Activated T-helper 1 cell treated with anti-CD3 and anti-CD28 coated beads, Interleukin-12 subunit alpha, Interleukin-12 subunit beta, Interleukin-2, Interleukin-4 antibody, amounts not matched to agents 30 ng/mL and 10 ng/mL and 1 ng/mL, durations not matched to agents 14 hours and 24 hours and 36 hours (primary cell): ENCODE results near the gene PLBD2. TPM values are rescaled to one million over a fixed set of nuclear protein-coding genes. Genes with fewer than 3 reads are reported as not detected.

Source experiments
- DNase-seq: peaks from one replicate; pipeline ENCODE4 v3.0.0; 2021; ENCODE audit warnings: low spot score
- H3K27ac Mint-ChIP-seq: one replicate; pipeline ENCODE4 v1.8.0; 2021; ENCODE audit warnings: mild to moderate bottlenecking, mixed read lengths
- H3K27me3 Mint-ChIP-seq: one replicate; pipeline ENCODE4 v1.8.0; 2022; ENCODE audit warnings: mild to moderate bottlenecking, moderate library complexity, mixed read lengths; ENCODE audit not compliant: insufficient read depth
- H3K36me3 Mint-ChIP-seq: one replicate; pipeline ENCODE4 v1.8.0; 2021; ENCODE audit warnings: low read depth, mixed read lengths
- H3K4me1 Mint-ChIP-seq: one replicate; pipeline ENCODE4 v1.8.0; 2021; ENCODE audit warnings: low read depth, mixed read lengths
- H3K4me3 Mint-ChIP-seq: one replicate; pipeline ENCODE4 v1.8.0; 2021; ENCODE audit warnings: mild to moderate bottlenecking, moderate library complexity, mixed read lengths
- H3K9me3 Mint-ChIP-seq: one replicate; pipeline ENCODE4 v1.8.0; 2021; ENCODE audit warnings: mixed read lengths
- intact Hi-C: fragments of 100-400 bp; cut with micrococcal nuclease; formaldehyde crosslinking; loops from one replicate; pipeline ENCODE4 v1.15.1; 2024
- total RNA-seq: library from RNA; stranded (reverse); gene quantifications from 2 replicates; pipeline ENCODE4 v1.2.3, GENCODE V29; 2022

PLBD2 gene, protein sequence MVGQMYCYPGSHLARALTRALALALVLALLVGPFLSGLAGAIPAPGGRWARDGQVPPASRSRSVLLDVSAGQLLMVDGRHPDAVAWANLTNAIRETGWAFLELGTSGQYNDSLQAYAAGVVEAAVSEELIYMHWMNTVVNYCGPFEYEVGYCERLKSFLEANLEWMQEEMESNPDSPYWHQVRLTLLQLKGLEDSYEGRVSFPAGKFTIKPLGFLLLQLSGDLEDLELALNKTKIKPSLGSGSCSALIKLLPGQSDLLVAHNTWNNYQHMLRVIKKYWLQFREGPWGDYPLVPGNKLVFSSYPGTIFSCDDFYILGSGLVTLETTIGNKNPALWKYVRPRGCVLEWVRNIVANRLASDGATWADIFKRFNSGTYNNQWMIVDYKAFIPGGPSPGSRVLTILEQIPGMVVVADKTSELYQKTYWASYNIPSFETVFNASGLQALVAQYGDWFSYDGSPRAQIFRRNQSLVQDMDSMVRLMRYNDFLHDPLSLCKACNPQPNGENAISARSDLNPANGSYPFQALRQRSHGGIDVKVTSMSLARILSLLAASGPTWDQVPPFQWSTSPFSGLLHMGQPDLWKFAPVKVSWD
- total RNA-seq, result 15.3 and 16.3 TPM in 2 replicates

DNA sequence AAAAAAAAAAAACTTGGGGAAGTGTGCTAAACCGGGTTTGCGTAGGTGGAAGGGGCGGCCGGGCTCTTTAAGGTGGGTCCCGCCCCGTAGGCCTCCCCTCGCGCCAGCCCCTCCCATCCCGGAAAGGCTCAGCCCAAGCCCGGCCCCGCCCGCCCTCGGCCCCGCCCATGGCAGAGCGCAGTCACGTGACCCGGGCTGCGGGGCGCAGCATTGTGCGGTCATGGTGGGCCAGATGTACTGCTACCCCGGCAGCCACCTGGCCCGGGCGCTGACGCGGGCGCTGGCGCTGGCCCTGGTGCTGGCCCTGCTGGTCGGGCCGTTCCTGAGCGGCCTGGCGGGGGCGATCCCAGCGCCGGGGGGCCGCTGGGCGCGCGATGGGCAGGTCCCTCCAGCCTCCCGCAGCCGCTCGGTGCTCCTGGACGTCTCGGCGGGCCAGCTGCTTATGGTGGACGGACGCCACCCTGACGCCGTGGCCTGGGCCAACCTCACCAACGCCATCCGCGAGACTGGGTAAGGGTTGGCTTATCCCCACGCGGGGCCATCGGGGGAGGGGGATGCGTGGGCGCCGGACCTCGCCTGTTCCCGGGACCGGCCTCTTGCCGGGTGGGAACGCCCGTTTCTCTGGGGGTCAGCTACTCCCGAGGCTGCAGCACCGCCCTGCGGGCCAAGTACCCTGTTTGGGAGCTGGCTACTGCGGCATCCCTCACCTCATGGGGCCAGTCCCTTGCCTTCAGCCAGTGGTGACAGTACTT lies at the start of gene PLBD2:
PLBD2 (plus strand) TSS at position 207 of the 752 bp plus-strand sequence; CDS start at position 221, 14 bp downstream.
- DNase-seq, result peak; percentile 89
- Mint-ChIP-seq H3K36me3 (peaks cover 3% of the 10 kb centered on the region), H3K4me1 (peaks cover 13% of the 10 kb centered on the region), H3K4me3 (peak within 1 kb of the TSS; percentile 89), H3K27ac (peak within 1 kb of the TSS; percentile 69), H3K27me3 (peaks cover 4% of the 10 kb centered on the region), H3K9me3 (no peaks in the 10 kb centered on the region)
- intact Hi-C loops, result loop anchor here (1.0 to 5.0 kb wide), 7 partner anchors 23 to 608 kb away; partner anchors contain the start of genes DDX54, OAS2, RBM19 and RITA1

DNA sequence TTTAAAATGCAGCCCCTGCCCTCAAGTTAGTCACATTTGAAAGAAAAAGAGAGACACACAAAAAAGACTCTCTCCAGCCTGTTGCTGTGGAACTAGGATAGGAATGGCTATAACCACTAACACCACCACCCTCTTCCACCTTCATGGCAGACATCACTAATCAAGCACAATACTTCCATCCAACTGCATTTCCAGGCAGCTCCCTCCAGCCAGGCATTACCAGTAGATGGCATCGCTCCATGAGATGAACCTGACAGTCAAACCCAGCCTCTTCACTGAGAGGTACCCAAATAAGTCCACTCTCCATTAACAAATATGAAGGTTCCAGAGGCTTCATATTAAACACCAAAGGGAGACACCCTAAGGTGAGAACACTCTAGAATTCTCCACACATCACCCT lies 47.9 kb upstream of the PLBD2 start:
- no peaks in the 10 kb centered on the region for H3K4me1 Mint-ChIP-seq
- peaks cover 29% of the 10 kb centered on the region for H3K36me3 Mint-ChIP-seq
- no peaks in the 10 kb centered on the region for H3K27me3 Mint-ChIP-seq
- intact Hi-C loops, result loop anchor here (5.0 kb wide), 1 partner anchor 113 kb away; no protein-coding TSS in a partner anchor
- H3K27ac Mint-ChIP-seq, result no peak overlapping the region
- no peak for DNase-seq
- H3K4me3 Mint-ChIP-seq, result no peak overlapping the region
- H3K9me3 Mint-ChIP-seq, result no peaks in the 10 kb centered on the region

DNA sequence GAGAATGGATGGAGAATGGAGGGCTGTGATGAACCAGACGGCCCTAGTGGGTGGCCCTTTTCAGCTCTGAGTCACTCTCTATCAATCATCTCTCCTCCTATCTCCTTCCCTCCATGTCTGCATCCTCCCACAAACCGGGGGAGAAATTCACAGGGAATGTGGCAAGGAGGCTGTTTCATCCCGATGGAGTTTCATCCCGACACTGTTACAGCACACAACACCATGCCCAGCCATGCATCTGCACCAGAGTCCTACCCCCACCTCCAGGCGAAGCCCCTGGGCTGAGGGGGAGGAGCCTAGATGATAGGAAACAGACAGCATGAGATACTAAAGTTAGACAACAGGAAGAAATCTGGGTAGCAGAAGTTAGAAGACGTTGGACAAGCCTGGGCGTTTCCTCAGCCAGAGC lies 44.3 kb upstream of the PLBD2 start:
- no peak for DNase-seq
- H3K27ac Mint-ChIP-seq, result peak overlapping the region; percentile 1
- no peaks in the 10 kb centered on the region for H3K27me3 Mint-ChIP-seq
- peaks cover 38% of the 10 kb centered on the region for H3K36me3 Mint-ChIP-seq
- H3K9me3 Mint-ChIP-seq, result no peaks in the 10 kb centered on the region
- H3K4me1 Mint-ChIP-seq, result no peaks in the 10 kb centered on the region
- no peak overlapping the region for H3K4me3 Mint-ChIP-seq
- intact Hi-C loops, result loop anchor here (5.0 kb wide), 1 partner anchor 117 kb away; no protein-coding TSS in a partner anchor

DNA sequence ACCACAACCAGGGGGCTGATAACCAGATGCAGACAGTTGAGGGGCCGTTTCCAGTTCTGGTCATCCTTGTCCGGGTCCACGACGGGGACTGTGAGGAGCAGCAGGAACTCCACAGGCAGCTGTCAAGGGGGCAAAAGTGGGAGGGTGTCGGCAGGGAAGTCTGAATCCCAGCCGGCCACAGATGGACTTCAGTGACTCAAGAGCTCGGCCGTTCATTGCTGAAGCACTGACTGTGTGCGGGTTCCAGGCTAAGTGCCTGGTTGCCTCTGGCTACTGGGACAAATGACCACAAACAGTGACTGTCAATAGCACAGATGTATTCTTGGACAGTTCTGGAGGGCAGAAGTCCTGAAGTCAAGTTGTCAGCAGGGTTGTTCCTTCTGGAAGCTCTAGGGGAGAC lies 43.0 kb upstream of the PLBD2 start:
- no peaks in the 10 kb centered on the region for H3K27me3 Mint-ChIP-seq
- peaks cover 45% of the 10 kb centered on the region for H3K36me3 Mint-ChIP-seq
- no peak overlapping the region for H3K27ac Mint-ChIP-seq
- H3K9me3 Mint-ChIP-seq, result no peaks in the 10 kb centered on the region
- H3K4me1 Mint-ChIP-seq, result no peaks in the 10 kb centered on the region
- H3K4me3 Mint-ChIP-seq, result no peak overlapping the region
- DNase-seq, result no peak
- intact Hi-C loops, result no loop called here

DNA sequence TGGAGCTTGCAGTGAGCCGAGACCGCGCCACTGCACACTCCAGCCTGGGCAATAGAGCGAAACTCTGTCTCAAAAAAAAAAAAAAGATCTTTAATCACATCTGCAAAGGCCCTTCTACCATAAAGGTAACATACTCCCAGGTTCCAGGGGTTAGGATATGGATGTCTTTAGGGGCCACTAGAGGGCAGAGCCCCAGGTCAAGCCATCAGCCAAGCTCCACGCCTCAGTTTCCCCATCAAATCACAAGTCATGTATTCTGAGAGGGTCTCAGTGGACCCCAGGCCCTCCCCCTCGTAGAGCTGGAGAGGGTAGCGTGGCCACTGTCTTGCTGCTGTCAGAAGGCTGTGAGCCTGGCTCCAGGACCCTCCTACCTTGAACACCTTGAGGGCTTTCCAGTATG lies 42.2 kb upstream of the PLBD2 start:
- intact Hi-C loops, result no loop called here
- no peak overlapping the region for H3K4me3 Mint-ChIP-seq
- no peaks in the 10 kb centered on the region for H3K4me1 Mint-ChIP-seq
- H3K27me3 Mint-ChIP-seq, result no peaks in the 10 kb centered on the region
- H3K36me3 Mint-ChIP-seq, result peaks cover 45% of the 10 kb centered on the region
- DNase-seq, result no peak
- H3K9me3 Mint-ChIP-seq, result no peaks in the 10 kb centered on the region
- no peak overlapping the region for H3K27ac Mint-ChIP-seq

DNA sequence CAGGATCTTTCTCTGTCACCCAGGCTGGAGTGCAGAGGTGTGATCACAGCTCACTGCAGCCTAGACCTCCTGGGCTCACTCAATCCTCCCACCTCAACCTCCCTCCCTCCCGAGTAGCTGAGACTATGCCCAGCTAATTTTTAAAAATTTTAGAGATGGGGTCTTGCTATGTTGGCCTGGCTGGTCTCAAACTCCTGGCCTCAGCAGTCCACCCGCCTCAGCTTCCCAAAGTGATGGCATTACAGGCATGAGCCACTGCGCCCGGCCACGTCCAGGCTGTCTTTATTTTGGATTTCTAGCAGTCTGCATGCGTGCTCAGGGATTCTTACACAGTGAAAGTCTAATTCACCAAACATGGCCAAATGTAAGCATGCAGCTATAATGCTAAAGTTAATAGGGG lies 41.3 kb upstream of the PLBD2 start:
- no peaks in the 10 kb centered on the region for H3K4me1 Mint-ChIP-seq
- no peaks in the 10 kb centered on the region for H3K9me3 Mint-ChIP-seq
- intact Hi-C loops, result no loop called here
- no peaks in the 10 kb centered on the region for H3K27me3 Mint-ChIP-seq
- H3K27ac Mint-ChIP-seq, result no peak overlapping the region
- H3K36me3 Mint-ChIP-seq, result peaks cover 44% of the 10 kb centered on the region
- no peak for DNase-seq
- H3K4me3 Mint-ChIP-seq, result no peak overlapping the region

DNA sequence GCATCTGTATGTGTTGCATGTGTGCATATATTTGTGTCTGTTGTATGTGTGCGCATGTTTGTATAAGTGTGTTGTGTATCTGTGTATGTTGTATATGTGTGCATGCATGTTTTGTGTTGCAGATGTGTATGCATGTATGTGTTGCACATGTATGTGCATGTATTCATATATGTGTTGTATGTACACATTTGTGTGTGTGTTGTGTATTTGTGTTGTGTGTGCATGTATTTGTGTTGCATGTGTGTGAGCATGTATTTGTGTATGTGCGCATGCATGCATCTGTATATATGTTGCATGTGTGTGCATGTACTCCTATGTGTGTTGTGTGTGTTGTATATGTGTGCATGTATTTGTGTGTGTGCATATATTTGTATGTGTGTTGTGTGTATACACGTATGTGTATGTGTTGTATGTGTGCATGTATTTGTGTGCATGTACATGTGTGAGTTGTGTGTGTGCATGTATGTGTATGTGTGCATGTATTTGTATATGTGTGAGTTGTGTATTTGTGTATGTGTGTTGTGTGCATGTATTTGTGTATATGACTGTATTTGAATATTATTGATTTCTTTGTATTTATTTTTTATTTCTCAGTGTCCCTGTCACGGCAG lies 40.2 kb upstream of the PLBD2 start:
- no peaks in the 10 kb centered on the region for H3K9me3 Mint-ChIP-seq
- H3K36me3 Mint-ChIP-seq, result peaks cover 47% of the 10 kb centered on the region
- H3K4me3 Mint-ChIP-seq, result no peak overlapping the region
- H3K27me3 Mint-ChIP-seq, result no peaks in the 10 kb centered on the region
- H3K4me1 Mint-ChIP-seq, result no peaks in the 10 kb centered on the region
- intact Hi-C loops, result no loop called here
- no peak overlapping the region for H3K27ac Mint-ChIP-seq
- DNase-seq, result no peak

DNA sequence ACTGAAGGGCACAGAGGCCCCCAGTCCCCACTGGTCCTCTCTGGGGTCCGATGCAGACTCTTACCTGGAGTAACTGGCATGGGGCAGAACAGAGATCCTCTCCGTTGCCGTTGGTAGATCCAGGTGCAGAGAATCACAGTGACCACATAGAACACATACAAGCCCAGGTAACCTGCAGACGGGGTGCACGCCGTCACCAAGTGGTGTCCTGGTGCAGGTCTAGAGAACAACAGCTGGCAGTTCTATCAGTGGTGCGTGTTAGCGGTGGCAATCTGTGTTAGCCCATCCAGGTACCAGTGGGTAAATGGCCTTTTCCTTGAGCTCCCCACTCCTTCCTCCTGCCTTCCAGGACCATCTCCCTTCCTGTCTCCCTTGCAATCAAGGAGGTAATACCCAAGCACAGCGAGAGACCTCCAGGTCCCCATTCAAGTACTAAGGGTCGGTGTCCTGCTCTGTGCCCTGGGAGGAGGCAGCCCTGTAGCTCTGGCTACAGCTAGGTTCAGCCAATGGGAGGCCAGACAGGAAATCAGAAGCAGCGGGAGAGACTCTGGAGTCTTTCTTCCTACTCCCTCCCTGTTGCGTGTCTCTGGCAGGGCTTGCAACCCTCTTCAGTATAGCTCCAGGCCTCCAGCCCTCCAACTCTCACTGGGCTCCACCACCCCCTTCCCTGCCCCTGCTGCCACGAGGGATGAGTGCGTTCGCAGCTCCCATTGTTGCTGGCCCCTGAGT lies 39.3 kb upstream of the PLBD2 start:
- peaks cover 4% of the 10 kb centered on the region for H3K4me1 Mint-ChIP-seq
- DNase-seq, result no peak

DNA sequence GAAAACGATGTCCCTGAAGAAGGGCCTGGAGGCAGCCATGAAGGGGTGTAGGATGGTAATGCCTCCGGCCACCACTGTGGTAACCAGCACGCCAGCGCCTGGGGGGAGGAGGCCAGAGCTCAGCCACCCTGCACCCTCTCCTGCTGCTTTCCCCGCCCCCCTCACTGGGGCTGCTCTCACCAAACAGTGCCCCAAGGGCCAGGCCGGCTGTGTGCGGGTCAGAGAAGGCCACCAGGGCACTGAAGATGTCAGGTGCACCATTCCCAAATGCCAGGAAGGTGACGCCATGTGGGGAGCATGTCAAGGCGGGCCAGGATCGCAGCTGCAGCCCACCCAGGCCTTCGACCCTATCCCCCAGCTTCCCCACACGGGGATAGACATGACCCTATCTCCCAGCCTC lies 38.0 kb upstream of the PLBD2 start:
- H3K27me3 Mint-ChIP-seq, result no peaks in the 10 kb centered on the region
- H3K4me1 Mint-ChIP-seq, result peaks cover 4% of the 10 kb centered on the region
- no peak overlapping the region for H3K4me3 Mint-ChIP-seq
- H3K27ac Mint-ChIP-seq, result no peak overlapping the region
- intact Hi-C loops, result no loop called here
- H3K9me3 Mint-ChIP-seq, result no peaks in the 10 kb centered on the region
- DNase-seq, result no peak
- peaks cover 43% of the 10 kb centered on the region for H3K36me3 Mint-ChIP-seq

More for the DNA sequence above, 39.3 kb upstream of the PLBD2 start:
- Mint-ChIP-seq H3K9me3 (no peaks in the 10 kb centered on the region), H3K36me3 (peaks cover 44% of the 10 kb centered on the region), H3K27ac (no peak overlapping the region), H3K27me3 (no peaks in the 10 kb centered on the region), H3K4me3 (no peak overlapping the region)
- intact Hi-C loops, result no loop called here

DNA sequence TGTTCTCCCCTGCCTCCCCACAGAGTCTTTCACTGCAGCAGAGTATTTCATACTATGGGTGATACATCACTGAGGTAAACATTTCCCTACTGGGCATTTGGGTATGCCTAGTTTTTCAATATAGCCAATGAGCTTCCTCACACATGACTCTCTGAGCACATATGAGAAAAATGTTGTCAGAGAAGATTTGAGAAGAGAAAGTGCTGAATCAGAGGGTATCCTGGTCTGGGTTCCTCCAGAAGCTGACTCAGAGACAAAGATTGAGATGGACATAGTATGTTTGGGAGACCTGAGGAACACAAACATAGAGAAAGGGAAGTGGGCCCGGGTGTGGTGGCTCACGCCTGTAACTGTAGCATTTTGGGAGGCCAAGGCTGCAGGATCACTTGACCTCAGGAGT lies 36.0 kb upstream of the PLBD2 start:
- DNase-seq, result no peak
- H3K36me3 Mint-ChIP-seq, result peaks cover 46% of the 10 kb centered on the region
- intact Hi-C loops, result no loop called here
- peaks cover 4% of the 10 kb centered on the region for H3K4me1 Mint-ChIP-seq
- no peaks in the 10 kb centered on the region for H3K27me3 Mint-ChIP-seq
- H3K27ac Mint-ChIP-seq, result no peak overlapping the region
- H3K4me3 Mint-ChIP-seq, result no peak overlapping the region
- H3K9me3 Mint-ChIP-seq, result no peaks in the 10 kb centered on the region

DNA sequence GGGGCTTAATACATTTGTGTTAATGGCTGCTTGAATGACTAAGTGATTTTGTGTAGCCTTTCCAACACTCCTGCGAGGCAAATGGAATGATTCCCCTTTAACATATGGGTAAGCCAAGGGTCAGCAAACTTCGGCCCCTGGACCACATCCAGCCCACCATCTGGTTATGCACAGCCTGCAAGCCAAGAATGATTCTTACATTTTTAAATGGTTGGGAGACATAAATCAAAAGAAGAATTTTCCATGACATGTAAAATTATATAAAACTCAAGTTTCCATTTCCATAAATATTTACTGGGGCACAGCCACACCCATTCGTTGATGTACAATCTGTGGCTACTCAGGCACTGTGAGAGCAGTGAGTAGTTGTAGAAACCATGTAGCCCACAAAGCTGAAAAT lies 32.5 kb upstream of the PLBD2 start:
- Mint-ChIP-seq H3K27me3 (no peaks in the 10 kb centered on the region), H3K27ac (no peak overlapping the region), H3K36me3 (peaks cover 30% of the 10 kb centered on the region), H3K4me3 (no peak overlapping the region), H3K9me3 (no peaks in the 10 kb centered on the region), H3K4me1 (peaks cover 9% of the 10 kb centered on the region)
- intact Hi-C loops, result no loop called here
- no peak for DNase-seq

DNA sequence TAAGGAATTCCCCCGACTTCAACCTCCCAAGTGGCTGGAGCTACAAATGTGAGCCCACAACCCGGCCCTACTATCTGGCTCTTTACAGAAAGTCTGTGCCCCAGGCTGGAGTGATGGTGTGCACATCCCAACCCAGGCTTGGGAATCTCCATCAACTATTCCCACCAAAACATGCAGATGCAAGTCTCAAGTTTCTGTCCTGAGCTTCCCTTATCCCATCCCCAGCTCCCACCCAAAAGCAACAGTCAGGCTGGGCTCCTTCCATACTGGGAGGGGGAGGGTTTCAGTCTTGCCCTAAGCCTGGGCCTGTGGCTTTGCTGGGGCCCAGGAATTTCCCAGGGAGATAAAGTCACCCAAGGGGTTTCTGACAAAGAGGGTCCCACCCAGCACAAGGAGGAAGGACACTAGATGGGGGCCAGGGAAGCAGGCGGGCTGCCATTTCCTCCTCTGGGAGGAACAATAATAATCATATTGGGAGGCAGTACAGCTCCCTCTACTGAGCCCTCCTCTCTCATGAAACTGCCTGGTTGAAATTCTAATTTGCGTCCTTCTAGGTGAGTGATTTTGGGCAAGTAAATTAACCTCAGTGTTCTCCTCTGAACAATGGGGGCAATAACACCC lies 31.5 kb upstream of the PLBD2 start:
- Mint-ChIP-seq H3K27ac (no peak overlapping the region), H3K27me3 (no peaks in the 10 kb centered on the region), H3K4me1 (peaks cover 9% of the 10 kb centered on the region), H3K4me3 (no peak overlapping the region), H3K36me3 (peaks cover 29% of the 10 kb centered on the region), H3K9me3 (no peaks in the 10 kb centered on the region)
- intact Hi-C loops, result no loop called here
- no peak for DNase-seq
